HepG2 (cell line): ENCODE data around the gene MB21D2. TPM values are rescaled to one million over a fixed set of nuclear protein-coding genes. Genes with fewer than 3 reads are reported as not detected.

ENCODE experiments used
- ATAC-seq: fragments of 200-7000 bp; cut with Tn5 transposase; 3 replicates; pipeline ENCODE4 v1.9.1; 2020; ENCODE audit warnings: mild to moderate bottlenecking, moderate library complexity
- BruUV-seq: library from RNA; stranded (reverse); fragments of 400-500 nt; replicated peaks from 2 replicates; lab custom pipeline; 2021; lab: Mats Ljungman, UMichigan
- CTCF ChIA-PET: fragments of 300-600 bp; formaldehyde crosslinking; extraction: SDS; loops from one replicate; lab custom pipeline; 2021; ENCODE audit warnings: low total read pairs, inconsistent platforms, low intra/inter-chr PET ratio; lab: Yijun Ruan, JAX
- POLR2A ChIA-PET: fragments of 350-600 bp; sonication (Branson Sonifier 250); formaldehyde crosslinking; loops from one replicate; lab custom pipeline; 2020; ENCODE audit warnings: antibody characterized with exemption, inconsistent platforms; lab: Yijun Ruan, JAX
- DNase-seq: peaks from one replicate; pipeline ENCODE4 v3.0.0-alpha.2; 2015; ENCODE audit warnings: low spot score
- FAIRE-seq: peaks from 3 replicates; lab custom pipeline; 2011; peaks lifted over from hg19 to GRCh38; lab: Jason Lieb, UNC
- H2AFZ ChIP-seq: one replicate; pipeline ENCODE4 v1.6.1; 2011; ENCODE audit warnings: low read length, inconsistent platforms
- H3K27ac ChIP-seq: fragments of 300-600 bp; 3 replicates; pipeline ENCODE4 v1.8.0; 2011; ENCODE audit warnings: mixed run types, mild to moderate bottlenecking, mixed read lengths, low read length, inconsistent platforms; ENCODE audit not compliant: insufficient read depth; ENCODE audit errors: extremely low read length
- H3K27me3 ChIP-seq, 2 experiments: fragments of 200-600 bp in 1 of 2; 2 replicates in 1 of 2; 3 replicates in 1 of 2; pipeline versions ENCODE4 v1.6.0 to v1.8.0; 2011; ENCODE audit warnings: low read length in 2 of 2, mild to moderate bottlenecking in 2 of 2, moderate library complexity in 2 of 2, inconsistent platforms in 1 of 2; ENCODE audit not compliant: insufficient read depth in 2 of 2, control insufficient read depth in 1 of 2
- H3K36me3 ChIP-seq, 2 experiments: fragments of 200-600 bp in 1 of 2; replicated peaks in 1 of 2; 2 replicates in 1 of 2; 3 replicates in 1 of 2; pipeline versions ENCODE4 v1.5.1 to v1.8.0; 2011; ENCODE audit warnings: low read length in 2 of 2, inconsistent platforms in 1 of 2; ENCODE audit not compliant: insufficient read depth in 2 of 2, control insufficient read depth in 1 of 2
- H3K4me1 ChIP-seq: 2 replicates; pipeline ENCODE4 v1.5.1; 2012; ENCODE audit warnings: low read length, inconsistent platforms; ENCODE audit not compliant: insufficient read depth
- H3K4me2 ChIP-seq: 2 replicates; pipeline ENCODE4 v1.6.0; 2011; ENCODE audit warnings: low read depth, low read length, inconsistent platforms
- H3K4me3 ChIP-seq, 3 experiments: fragments of 200-600 bp in 1 of 3; sonication (generic), shearing (Covaris generic) in 1 of 3; replicated peaks in 1 of 3; 2 replicates each; pipeline ENCODE4 v1.5.1; 2011 to 2016; ENCODE audit warnings: low read length in 3 of 3, inconsistent platforms in 2 of 3, low read depth in 2 of 3, mild to moderate bottlenecking in 2 of 3, control low read depth in 1 of 3, mixed read lengths in 1 of 3; ENCODE audit not compliant: insufficient read depth in 1 of 3
- H3K79me2 ChIP-seq: one replicate; pipeline ENCODE4 v1.6.1; 2011; ENCODE audit warnings: low read length, inconsistent platforms; ENCODE audit not compliant: insufficient read depth
- H3K9ac ChIP-seq: 2 replicates; pipeline ENCODE4 v1.6.0; 2011; ENCODE audit warnings: mild to moderate bottlenecking, low read depth, low read length, inconsistent platforms; ENCODE audit not compliant: insufficient read depth
- H3K9me3 ChIP-seq: 2 replicates; pipeline ENCODE4 v1.5.1; 2012; ENCODE audit warnings: mild to moderate bottlenecking, low read length
- H4K20me1 ChIP-seq: 2 replicates; pipeline ENCODE4 v1.6.0; 2011; ENCODE audit warnings: inconsistent platforms, mild to moderate bottlenecking, low read length, moderate library complexity; ENCODE audit not compliant: insufficient read depth
- ARID2 ChIP-seq: sonication (generic); formaldehyde crosslinking; IDR thresholded peaks from 2 replicates; pipeline ENCODE4 v1.8.1; 2022; ENCODE audit warnings: mild to moderate bottlenecking, missing genetic modification reagents, borderline replicate concordance
- ARID5B ChIP-seq: IDR thresholded peaks from 2 replicates; pipeline ENCODE4 v1.4.0; 2020; ENCODE audit warnings: mild to moderate bottlenecking, missing genetic modification reagents
- DRAP1 ChIP-seq: IDR thresholded peaks from 2 replicates; pipeline ENCODE4 v1.6.1; 2016; ENCODE audit warnings: missing genetic modification reagents, missing compliant biosample characterization
- GATA4 ChIP-seq: sonication (generic); IDR thresholded peaks from 2 replicates; pipeline ENCODE4 v1.6.1; 2016; ENCODE audit warnings: antibody characterized with exemption, low read depth, borderline replicate concordance
- HMGA1 ChIP-seq: sonication (generic); formaldehyde crosslinking; conservative IDR thresholded peaks from 2 replicates; pipeline ENCODE4 v1.4.0; 2020; ENCODE audit warnings: missing genetic modification reagents
- KLF9 ChIP-seq: IDR thresholded peaks from 2 replicates; pipeline ENCODE4 v1.6.1; 2016; ENCODE audit warnings: low read depth
- MAFK ChIP-seq, 2 experiments: IDR thresholded peaks in 1 of 2; conservative IDR thresholded peaks in 1 of 2; 2 replicates each; pipeline ENCODE4 v1.6.1; 2011; ENCODE audit warnings: improper control_type of control experiment in 2 of 2, low read length in 2 of 2
- MED13 ChIP-seq: sonication (generic); formaldehyde crosslinking; IDR thresholded peaks from 2 replicates; pipeline ENCODE4 v1.5.0; 2020; ENCODE audit warnings: missing genetic modification reagents
- PHF21A ChIP-seq: sonication (generic); formaldehyde crosslinking; IDR thresholded peaks from 2 replicates; pipeline ENCODE4 v1.5.0; 2020; ENCODE audit warnings: mild to moderate bottlenecking, missing genetic modification reagents
- SOX13 ChIP-seq, 3 experiments: fragments of 450-650 bp in 1 of 3; sonication (generic) in 1 of 3; formaldehyde crosslinking in 1 of 3; IDR thresholded peaks in 2 of 3; conservative IDR thresholded peaks in 1 of 3; 2 replicates each; pipeline versions ENCODE4 v1.5.0 to v1.6.1; 2016 to 2020; ENCODE audit warnings: antibody characterized with exemption in 1 of 3, mild to moderate bottlenecking in 1 of 3, missing compliant biosample characterization in 1 of 3, missing genetic modification reagents in 1 of 3, moderate library complexity in 1 of 3
- WIZ ChIP-seq: sonication (generic); formaldehyde crosslinking; IDR thresholded peaks from 2 replicates; pipeline ENCODE4 v1.5.1; 2020; ENCODE audit warnings: mild to moderate bottlenecking, missing genetic modification reagents
- ZC3H13 ChIP-seq: sonication (generic); formaldehyde crosslinking; IDR thresholded peaks from 2 replicates; pipeline ENCODE4 v1.8.1; 2023; ENCODE audit warnings: mild to moderate bottlenecking, missing genetic modification reagents, moderate library complexity
- ZNF317 ChIP-seq: sonication (generic); formaldehyde crosslinking; IDR thresholded peaks from 2 replicates; pipeline ENCODE4 v1.5.0; 2020; ENCODE audit warnings: mild to moderate bottlenecking, missing genetic modification reagents
- ZNF350 ChIP-seq: sonication (generic); formaldehyde crosslinking; IDR thresholded peaks from 2 replicates; pipeline ENCODE4 v1.4.0; 2020; ENCODE audit warnings: mild to moderate bottlenecking, low read depth, missing genetic modification reagents, borderline replicate concordance
- ZNF614 ChIP-seq: IDR thresholded peaks from 2 replicates; pipeline ENCODE4 v1.6.1; 2018; ENCODE audit warnings: missing biosample characterization, missing genetic modification reagents, inconsistent platforms, borderline replicate concordance
- ZNF850 ChIP-seq: sonication (generic); formaldehyde crosslinking; conservative IDR thresholded peaks from 2 replicates; pipeline ENCODE4 v1.9.0; 2021; ENCODE audit warnings: mild to moderate bottlenecking, missing genetic modification reagents
- WGBS: methylation state at CpG from one replicate; pipeline ENCODE4 v1.1.6; 2017; ENCODE audit warnings: low lambda C conversion rate; 5-methylcytosine and 5-hydroxymethylcytosine counted together
- in situ Hi-C: cut with HindIII; loops from 2 replicates; pipeline ENCODE4 v1.10.0; 2017; ENCODE audit warnings: low pct_unique_long_range_greater_than_20kb; ENCODE audit not compliant: extremely low pct_ligation_motif_present
- intact Hi-C: fragments of 100-400 bp; cut with micrococcal nuclease; formaldehyde crosslinking; loops from one replicate; pipeline ENCODE4 v1.10.0; 2022; ENCODE audit not compliant: unreplicated experiment
- polyA plus RNA-seq, 8 experiments: library from polyadenylated mRNA; depleted of rRNA in 3 of 8; stranded (reverse) in 7 of 8; unstranded in 1 of 8; fragments of >200 nt; fragmentation: Illumina TruSeq in 4 of 8; extraction: Trizol in 4 of 8; gene quantifications; 2 replicates each; pipeline versions ENCODE4 v1.2.1 to v1.2.3, GENCODE V29; 2011 to 2016; ENCODE audit warnings: low read depth in 4 of 8, missing spikeins in 1 of 8, mixed read lengths in 1 of 8; ENCODE audit not compliant: insufficient read depth in 1 of 8
- total RNA-seq, 5 experiments: library from RNA; depleted of rRNA; stranded (reverse); fragments of >200 nt; fragmentation: Illumina TruSeq; extraction: Trizol; gene quantifications; 2 replicates each; pipeline ENCODE4 v1.2.3, GENCODE V29; 2016; ENCODE audit warnings: low read depth in 1 of 5

MB21D2 gene
- total and polyA plus RNA-seq, 2 of the 13 experiments (the other 11 are each of a cell fraction or from before 2014, with no cell fraction given), result 0.90 to 1.6 TPM

- ATAC-seq (no peak), DNase-seq (no peak), FAIRE-seq (no peak)
- H3K27ac ChIP-seq, result no peak overlapping the region
- ChIA-PET CTCF (no interaction called here), POLR2A (no interaction called here)
- no peaks in the 10 kb centered on the region for H3K36me3 ChIP-seq
- TF ChIP-seq HMGA1 (CRISPR knock-in tag), result no peak
- no peaks in the 10 kb centered on the region for H3K9me3 ChIP-seq
- H2AFZ ChIP-seq, result no peak overlapping the region
- H4K20me1 ChIP-seq, result no peaks in the 10 kb centered on the region
- no peak overlapping the region for H3K4me3 ChIP-seq
- intact Hi-C loops (no loop called here), in situ Hi-C loops (no loop called here)
- no peaks in the 10 kb centered on the region for H3K27me3 ChIP-seq
- H3K9ac ChIP-seq, result no peak overlapping the region
- no peaks in the 10 kb centered on the region for H3K4me1 ChIP-seq
- BruUV-seq, result no TSS peak
- H3K4me2 ChIP-seq, result no peak overlapping the region
- no peaks in the 10 kb centered on the region for H3K79me2 ChIP-seq
- 5% methylated on average over 5 of the region's 5 CpGs for WGBS
Measured at GRCh38 chr3:192750201-192750600, 167.5 kb downstream of the MB21D2 start.

GRCh38 chr3:192747746-192748145 lies 169.9 kb downstream of the MB21D2 start:
- no TSS peak for BruUV-seq
- H2AFZ ChIP-seq, result no peak overlapping the region
- no peak overlapping the region for H3K9ac ChIP-seq
- FAIRE-seq (no peak), DNase-seq (no peak), ATAC-seq (no peak)
- no peaks in the 10 kb centered on the region for H3K79me2 ChIP-seq
- no peak overlapping the region for H3K4me3 ChIP-seq
- 0% methylated on average over 3 of the region's 3 CpGs for WGBS
- in situ Hi-C loops (no loop called here), intact Hi-C loops (no loop called here)
- ChIA-PET CTCF (no interaction called here), POLR2A (no interaction called here)
- H3K4me2 ChIP-seq, result no peak overlapping the region
- no peaks in the 10 kb centered on the region for H3K36me3 ChIP-seq
- H3K9me3 ChIP-seq, result no peaks in the 10 kb centered on the region
- H3K27me3 ChIP-seq, result no peaks in the 10 kb centered on the region
- H3K27ac ChIP-seq, result no peak overlapping the region
- no peaks in the 10 kb centered on the region for H3K4me1 ChIP-seq
- H4K20me1 ChIP-seq, result no peaks in the 10 kb centered on the region
- TF ChIP-seq ZNF614 (CRISPR knock-in tag), result no peak
- TF ChIP-seq DRAP1 (CRISPR knock-in tag), result no peak
- TF ChIP-seq MAFK (conservative IDR thresholded peaks at IDR 0.05 in 1 of 2, IDR thresholded peaks at IDR 0.05 in 1 of 2; ENCODE audit: low read length in 2 of 2), result no peak
- no peak for TF ChIP-seq ARID2 (CRISPR knock-in tag)
- no peak for TF ChIP-seq SOX13 (IDR thresholded peaks at IDR 0.05)
- no peak for TF ChIP-seq SOX13 (CRISPR knock-in tag; conservative IDR thresholded peaks at IDR 0.05 in 1 of 2, IDR thresholded peaks at IDR 0.05 in 1 of 2)
- no peak for TF ChIP-seq MED13 (CRISPR knock-in tag)
- no peak for TF ChIP-seq ZNF850
- no peak for TF ChIP-seq WIZ
- TF ChIP-seq ZNF317 (CRISPR knock-in tag), result no peak
- TF ChIP-seq PHF21A (CRISPR knock-in tag), result no peak
- no peak for TF ChIP-seq KLF9 (CRISPR knock-in tag)
- no peak for TF ChIP-seq ZNF350 (CRISPR knock-in tag)
- TF ChIP-seq ARID5B (CRISPR knock-in tag), result no peak
- TF ChIP-seq ZC3H13 (CRISPR knock-in tag), result no peak
- TF ChIP-seq GATA4, result no peak
